HG03025 (cell line): Measurements from ENCODE around the gene ZNF132.
"Not testable (repeated sequence)": the region's sequence is repeated elsewhere in the genome, so short reads cannot be mapped to it uniquely, and the experiment has no call there.

Experiments used
- ATAC-seq: cut with Tn5 transposase; IDR thresholded peaks from one replicate; pipeline ENCODE4 v1.9.1; 2021; ENCODE audit warnings: mild to moderate bottlenecking, moderate library complexity; ENCODE audit not compliant: unreplicated experiment, low FRiP score

The ZNF132 gene

DNA sequence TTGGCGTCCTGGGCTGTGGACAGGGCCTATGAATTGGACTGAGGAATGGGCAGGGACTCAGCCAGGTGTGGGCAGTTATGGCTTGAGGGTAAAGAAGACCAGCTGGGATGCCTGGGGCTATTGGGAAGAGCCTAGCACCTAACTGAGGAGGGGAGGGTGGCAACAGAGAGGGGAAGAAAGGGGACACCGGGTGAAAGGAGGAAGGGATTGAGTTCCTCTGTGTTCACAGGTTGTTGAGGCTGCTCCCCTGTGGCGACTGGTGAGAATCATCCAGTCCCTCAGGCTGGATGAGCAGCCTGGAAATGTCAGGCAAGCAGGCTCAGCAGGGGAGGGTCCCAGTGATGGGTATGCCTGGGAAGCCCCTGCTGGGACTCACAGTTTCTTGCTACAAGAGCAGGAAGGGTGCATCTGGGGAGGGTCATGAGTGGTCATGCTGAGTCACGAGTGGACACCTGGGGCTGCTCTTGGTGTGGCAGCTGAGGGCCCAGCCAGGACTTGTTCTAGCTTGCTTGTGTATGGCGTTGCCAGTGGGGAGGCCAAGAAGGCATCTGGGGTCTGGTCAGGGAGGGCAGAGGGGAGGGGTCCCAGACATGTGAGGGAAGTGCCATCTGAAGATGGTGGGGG is 28.4 kb upstream of the ZNF132 start:
- no peak for ATAC-seq

- ATAC-seq = peak; percentile 76
Observed at GRCh38 chr19:58466760-58467589, 27.0 kb upstream of the ZNF132 start, which contains the start of gene ZNF324. TSS of gene ZNF324 (plus strand) at chr19:58467080. CDS start at chr19:58469186, 2,106 bp downstream.

- ATAC-seq = peak; percentile 13
Observed at GRCh38 chr19:58466089-58466759, 26.3 kb upstream of the ZNF132 start.

GRCh38 chr19:58460039-58460438 is 20.1 kb upstream of the ZNF132 start:
- ATAC-seq = no peak

DNA sequence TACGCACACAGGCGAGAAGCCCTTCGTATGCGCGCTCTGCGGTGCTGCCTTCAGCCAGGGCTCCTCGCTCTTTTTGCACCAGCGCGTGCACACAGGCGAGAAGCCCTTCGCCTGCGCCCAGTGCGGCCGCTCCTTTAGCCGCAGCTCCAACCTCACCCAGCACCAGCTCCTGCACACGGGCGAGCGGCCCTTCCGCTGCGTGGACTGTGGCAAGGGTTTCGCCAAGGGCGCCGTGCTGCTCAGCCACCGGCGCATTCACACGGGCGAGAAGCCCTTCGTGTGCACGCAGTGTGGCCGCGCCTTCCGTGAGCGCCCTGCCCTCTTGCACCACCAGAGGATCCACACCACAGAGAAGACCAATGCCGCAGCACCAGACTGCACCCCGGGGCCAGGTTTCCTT is 16.2 kb upstream of the ZNF132 start:
- ATAC-seq = no peak

- ATAC-seq = no peak
Observed at GRCh38 chr19:58455306-58455705, 15.4 kb upstream of the ZNF132 start.

DNA sequence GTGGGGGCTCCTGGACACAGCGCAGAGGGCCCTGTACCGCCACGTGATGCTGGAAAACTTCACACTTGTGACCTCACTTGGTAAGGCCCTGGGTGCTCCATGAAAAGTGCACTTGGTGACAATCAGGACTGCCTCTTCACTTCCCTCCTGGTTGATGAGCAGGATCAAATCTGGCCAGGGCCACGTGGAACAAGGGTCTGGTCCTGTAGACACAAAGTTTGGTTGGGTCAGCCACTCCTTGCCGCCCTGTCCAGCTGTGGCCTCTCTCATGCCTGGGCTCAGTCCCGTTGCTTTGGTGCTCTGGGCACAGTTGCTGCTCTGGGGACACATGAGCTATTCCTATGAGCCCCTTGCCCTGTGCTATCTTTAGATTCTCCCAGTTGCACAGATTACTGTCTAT is 13.8 kb upstream of the ZNF132 start:
- ATAC-seq = no peak

DNA sequence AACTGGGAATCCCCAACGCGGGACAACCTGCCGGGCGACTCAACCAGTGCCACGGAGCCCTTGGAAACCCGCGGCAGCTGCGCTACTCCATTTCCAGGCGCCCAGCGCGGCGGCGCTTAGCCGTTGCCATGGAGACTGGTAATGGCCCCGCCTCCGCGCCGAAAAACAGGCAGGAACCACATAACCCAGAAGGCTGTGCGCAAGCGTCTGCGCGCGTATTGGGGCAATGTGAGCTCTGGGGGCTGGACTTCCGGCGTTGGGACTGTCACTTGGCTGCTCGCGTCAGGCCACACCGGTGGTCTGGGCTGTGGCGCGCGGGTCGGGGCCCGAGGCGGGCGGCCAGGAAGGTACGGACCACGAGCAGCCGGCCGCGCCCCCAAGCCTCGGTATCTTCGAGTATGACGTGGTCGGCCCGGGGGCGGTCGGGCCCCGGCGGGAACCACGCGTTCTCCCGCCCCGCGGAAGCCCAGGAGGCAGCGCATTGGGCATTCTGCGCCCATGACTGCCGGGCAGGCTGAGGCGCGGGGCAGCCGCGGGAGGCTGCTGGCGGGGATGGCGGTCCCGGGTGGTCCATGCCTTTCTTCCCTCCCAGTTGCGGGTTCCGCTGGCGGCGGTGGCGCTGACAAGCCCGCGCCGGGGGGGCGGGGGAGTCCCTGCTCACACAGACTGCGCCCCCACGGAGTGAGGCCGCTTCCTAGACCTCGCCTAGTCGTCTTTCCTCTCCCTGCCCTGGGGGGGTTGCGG is 11.6 kb upstream of the ZNF132 start, which contains the start of gene ZNF324B:
ZNF324B (plus strand) TSS at position 265 of the 744 bp plus-strand sequence. CDS start 2,080 bp downstream, outside the sequence.
- ATAC-seq = peak; percentile 91

GRCh38 chr19:58450856-58451357 is 11.0 kb upstream of the ZNF132 start:
- no peak for ATAC-seq

DNA sequence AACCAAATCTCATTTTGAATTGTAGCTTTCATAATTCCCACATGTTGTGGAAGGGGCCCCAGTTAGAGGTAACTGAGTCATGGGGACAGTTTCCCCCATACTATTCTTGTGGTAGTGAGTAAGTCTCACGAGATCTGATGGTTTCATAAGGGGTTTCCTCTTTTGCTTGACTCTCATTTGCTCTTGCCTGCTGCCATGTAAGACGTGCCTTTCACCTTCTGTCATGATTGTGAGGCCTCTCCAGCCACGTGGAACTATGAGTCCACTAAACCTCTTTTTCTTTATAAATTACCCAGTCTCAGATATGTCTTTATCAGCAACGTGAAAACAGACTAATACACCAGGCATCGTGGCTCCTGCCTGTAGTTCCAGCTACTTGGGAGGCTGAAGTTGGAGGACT is 10.0 kb upstream of the ZNF132 start:
- not testable (repeated sequence) for ATAC-seq

- not testable (repeated sequence) for ATAC-seq
Observed at GRCh38 chr19:58448860-58449259, 8.9 kb upstream of the ZNF132 start.

GRCh38 chr19:58442986-58443385 is 3.0 kb upstream of the ZNF132 start:
- not testable (repeated sequence) for ATAC-seq

DNA sequence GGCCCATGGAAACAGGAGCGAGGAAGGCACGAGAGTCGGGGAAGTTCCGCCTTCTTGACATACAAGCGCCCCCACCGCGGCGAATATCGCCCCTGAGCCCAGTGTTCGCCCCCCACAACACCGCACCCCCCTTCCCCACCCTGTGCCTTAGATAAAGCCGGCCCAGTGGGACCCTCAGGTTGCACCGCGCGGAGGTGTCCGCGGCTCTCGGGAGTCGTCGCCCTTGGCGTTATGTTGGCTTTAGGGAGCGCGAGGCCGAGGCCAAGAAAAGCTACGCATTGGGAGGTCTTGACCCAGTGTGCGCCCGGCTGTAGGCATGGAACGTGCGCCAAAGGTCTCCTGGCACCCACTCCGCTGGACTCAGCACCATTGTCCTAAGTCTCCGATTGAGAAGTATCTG is 603 bp upstream of the ZNF132 start:
- ATAC-seq = no peak

GRCh38 chr19:58434217-58434616 is 5.7 kb downstream of the ZNF132 start:
- ATAC-seq = no peak

DNA sequence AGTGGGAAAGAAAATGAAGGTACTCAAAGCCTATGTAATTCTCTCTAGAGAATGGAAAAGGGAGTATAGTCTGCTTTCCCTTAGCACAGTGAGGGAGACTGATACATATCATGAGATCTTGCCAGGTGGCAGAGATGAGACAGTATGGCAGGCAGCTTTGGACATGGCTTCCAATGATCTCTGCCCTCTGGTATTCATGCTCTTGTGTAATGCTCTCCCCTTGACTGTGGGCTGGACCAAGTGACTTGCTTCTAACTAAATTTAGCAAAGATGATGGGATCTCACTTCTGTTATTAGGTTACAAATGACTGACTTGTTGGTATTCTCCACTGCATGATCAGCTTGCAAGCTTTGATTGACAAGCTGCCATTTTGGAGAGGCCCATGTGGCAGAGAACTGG is 10.2 kb downstream of the ZNF132 start:
- ATAC-seq = no peak

GRCh38 chr19:58428617-58429016 is 11.3 kb downstream of the ZNF132 start:
- no peak for ATAC-seq

- no peak for ATAC-seq
Observed at GRCh38 chr19:58417071-58417470, 22.9 kb downstream of the ZNF132 start.

DNA sequence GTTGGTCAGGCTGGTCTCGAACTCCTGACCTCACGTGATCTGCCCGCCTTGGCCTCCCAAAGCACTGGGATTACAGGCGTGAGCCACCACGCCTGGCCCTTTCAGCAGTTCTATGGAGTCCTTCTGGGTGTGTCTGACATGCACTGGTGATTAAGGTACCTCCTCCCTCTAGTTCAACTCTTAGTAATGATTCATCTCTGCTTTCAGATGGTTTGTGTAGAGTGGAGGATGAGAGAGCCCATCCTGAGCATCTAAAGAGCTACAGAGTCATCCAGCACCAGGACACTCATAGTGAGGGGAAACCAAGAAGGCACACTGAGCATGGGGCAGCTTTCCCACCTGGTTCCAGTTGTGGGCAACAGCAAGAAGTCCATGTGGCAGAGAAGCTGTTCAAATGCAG is 23.3 kb downstream of the ZNF132 start:
- no peak for ATAC-seq

DNA sequence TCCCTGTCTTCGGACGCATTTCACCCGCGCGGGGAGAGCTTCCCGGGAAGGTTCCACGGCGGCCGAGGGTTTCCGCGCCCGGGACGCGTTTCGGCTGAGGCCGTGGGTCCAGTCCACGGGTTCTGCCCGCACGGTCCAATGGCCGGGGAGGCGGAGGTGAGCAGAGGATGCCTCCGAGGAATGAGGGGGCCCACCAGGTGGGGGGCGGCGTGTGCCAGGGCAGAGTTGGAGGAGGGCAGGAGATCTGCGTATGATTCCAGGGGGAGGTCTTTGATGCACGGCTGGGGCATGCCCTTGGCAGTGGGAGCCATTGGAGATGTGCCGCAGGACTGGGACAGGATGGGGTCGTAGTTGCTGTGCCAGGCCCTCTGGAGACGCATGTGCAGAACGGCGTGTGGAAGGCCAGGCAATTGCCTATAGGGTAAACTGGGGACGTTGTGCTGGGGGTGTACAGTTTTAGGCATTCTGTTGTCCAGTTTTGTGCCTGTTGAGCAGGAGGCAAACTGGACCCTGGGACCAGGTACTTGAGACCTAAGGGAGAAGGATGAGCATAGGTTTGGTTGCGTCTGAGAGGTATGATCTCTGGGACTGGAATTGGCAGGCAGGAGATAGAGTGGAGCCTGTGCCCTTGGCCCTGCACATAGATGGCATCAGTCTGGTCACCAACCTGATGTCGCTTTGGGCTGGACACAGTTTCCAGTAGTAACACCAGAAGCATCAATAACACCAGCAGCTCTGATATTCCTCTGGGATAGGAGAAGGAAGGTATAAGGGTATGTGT is 30.8 kb downstream of the ZNF132 start:
- peak; percentile 4 for ATAC-seq
